ENCODE data around the gene DGKZ. TPM values are rescaled to one million over a fixed set of nuclear protein-coding genes. Genes with fewer than 3 reads are reported as not detected.
A peak's percentile ranks its signal among the peaks of the same experiment; 100 is the strongest.

Gene DGKZ
- total RNA-seq, 2 experiments from 2014 or later, result 159 to 166 TPM

DNA sequence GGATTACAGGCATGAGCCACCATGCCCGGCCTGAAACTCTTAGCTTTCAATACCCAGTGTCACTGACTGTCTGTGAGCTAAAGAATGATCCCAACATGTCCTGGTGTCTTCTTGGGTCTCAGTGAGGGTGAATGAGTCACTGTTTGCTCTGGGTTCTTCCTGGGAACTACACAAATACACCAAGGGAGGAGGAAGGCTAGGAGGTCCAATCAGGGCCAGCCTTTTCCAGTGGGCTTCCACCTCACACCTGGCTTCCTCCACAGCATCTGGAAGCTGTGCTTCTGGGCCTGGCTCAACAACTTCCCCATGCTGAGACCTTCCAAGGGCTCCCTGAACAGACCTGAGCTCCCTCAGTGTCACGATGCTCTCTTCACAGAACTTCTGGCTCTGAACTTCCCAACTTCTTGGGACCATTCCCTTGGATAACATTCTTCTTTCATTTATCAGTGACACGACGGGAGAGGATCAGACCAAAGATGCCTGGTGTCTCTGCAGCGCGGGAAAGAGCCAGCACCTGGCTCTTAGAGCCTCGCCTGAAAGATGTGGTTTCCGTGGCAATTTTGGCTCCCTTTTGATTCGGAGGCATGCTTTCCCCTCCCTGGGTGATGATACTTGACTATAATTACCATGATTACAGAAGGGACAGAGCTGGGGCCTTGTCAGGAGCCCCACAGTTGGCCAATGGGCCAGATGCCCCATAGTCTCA is 66.7 kb downstream of the DGKZ start:
- ChIA-PET CTCF (no interaction called here), POLR2A (interaction anchor here (0.5 to 0.6 kb wide), 2 partner anchors 214 to 325 kb away, joined by 4 to 5 read pairs; no protein-coding TSS in a partner anchor)
- Mint-ChIP-seq H3K9me3 (no peaks in the 10 kb centered on the region), H3K36me3 (ENCODE audit: low read depth) (peaks cover 88% of the 10 kb centered on the region), H3K4me1 (ENCODE audit: low read depth) (peaks cover 23% of the 10 kb centered on the region), H3K4me3 (no peak overlapping the region), H3K27ac (no peak overlapping the region), H3K27me3 (no peaks in the 10 kb centered on the region)
- Histone ChIP-seq H3K27ac (ENCODE audit: low read depth in 1 of 2, low read length in 2 of 2) (no peak overlapping the region), H3K9me3 (ENCODE audit: control insufficient read depth in 1 of 2, insufficient read depth in 1 of 2, low read length in 2 of 2) (no peaks in the 10 kb centered on the region), H3K4me3 (ENCODE audit: low read length) (no peak overlapping the region), H3K4me1 (ENCODE audit: insufficient read depth, low read length) (peaks cover 8% of the 10 kb centered on the region), H3K27me3 (ENCODE audit: control insufficient read depth in 1 of 2, insufficient read depth in 2 of 2, low read length in 2 of 2) (no peaks in the 10 kb centered on the region), H3K36me3 (ENCODE audit: insufficient read depth, low read length) (peaks cover 63% of the 10 kb centered on the region)
- ATAC-seq (ENCODE audit: poor library complexity), result peak; percentile 26
- TF ChIP-seq, protein P1, sequence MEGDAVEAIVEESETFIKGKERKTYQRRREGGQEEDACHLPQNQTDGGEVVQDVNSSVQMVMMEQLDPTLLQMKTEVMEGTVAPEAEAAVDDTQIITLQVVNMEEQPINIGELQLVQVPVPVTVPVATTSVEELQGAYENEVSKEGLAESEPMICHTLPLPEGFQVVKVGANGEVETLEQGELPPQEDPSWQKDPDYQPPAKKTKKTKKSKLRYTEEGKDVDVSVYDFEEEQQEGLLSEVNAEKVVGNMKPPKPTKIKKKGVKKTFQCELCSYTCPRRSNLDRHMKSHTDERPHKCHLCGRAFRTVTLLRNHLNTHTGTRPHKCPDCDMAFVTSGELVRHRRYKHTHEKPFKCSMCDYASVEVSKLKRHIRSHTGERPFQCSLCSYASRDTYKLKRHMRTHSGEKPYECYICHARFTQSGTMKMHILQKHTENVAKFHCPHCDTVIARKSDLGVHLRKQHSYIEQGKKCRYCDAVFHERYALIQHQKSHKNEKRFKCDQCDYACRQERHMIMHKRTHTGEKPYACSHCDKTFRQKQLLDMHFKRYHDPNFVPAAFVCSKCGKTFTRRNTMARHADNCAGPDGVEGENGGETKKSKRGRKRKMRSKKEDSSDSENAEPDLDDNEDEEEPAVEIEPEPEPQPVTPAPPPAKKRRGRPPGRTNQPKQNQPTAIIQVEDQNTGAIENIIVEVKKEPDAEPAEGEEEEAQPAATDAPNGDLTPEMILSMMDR (IDR thresholded peaks at IDR 0.05), result no peak
- no peak for DNase-seq
- intact Hi-C loops (cut with DNase I, micrococcal nuclease), result no loop called here

DNA sequence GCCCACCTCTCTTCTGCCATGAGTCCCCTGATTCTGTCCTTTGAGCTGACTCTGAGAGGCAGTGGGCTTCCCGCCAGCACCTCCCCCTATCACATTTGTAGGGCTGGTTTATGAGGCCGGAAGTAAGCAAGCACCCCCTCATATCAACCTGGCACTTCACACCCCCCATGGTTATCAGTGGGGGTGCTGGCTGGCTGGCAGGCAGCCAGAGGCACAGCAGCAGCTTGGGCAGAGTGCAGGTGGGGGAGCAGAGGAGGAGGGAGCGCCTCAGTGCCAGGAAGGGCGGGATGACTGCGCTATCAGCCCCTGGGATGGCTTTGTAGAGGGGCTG is 67.2 kb downstream of the DGKZ start:
- Mint-ChIP-seq H3K36me3 (ENCODE audit: low read depth) (peaks cover 88% of the 10 kb centered on the region), H3K4me1 (ENCODE audit: low read depth) (peaks cover 23% of the 10 kb centered on the region), H3K27ac (no peak overlapping the region), H3K9me3 (no peaks in the 10 kb centered on the region), H3K27me3 (no peaks in the 10 kb centered on the region), H3K4me3 (no peak overlapping the region)
- POLR2A ChIA-PET, result interaction anchor here (0.5 kb wide), 1 partner anchor 214 kb away, joined by 5 read pairs; no protein-coding TSS in a partner anchor
- Histone ChIP-seq H3K36me3 (ENCODE audit: insufficient read depth, low read length) (peaks cover 64% of the 10 kb centered on the region), H3K27ac (ENCODE audit: low read depth in 1 of 2, low read length in 2 of 2) (no peak overlapping the region), H3K4me3 (ENCODE audit: low read length) (no peak overlapping the region), H3K4me1 (ENCODE audit: insufficient read depth, low read length) (peaks cover 8% of the 10 kb centered on the region), H3K27me3 (ENCODE audit: control insufficient read depth in 1 of 2, insufficient read depth in 2 of 2, low read length in 2 of 2) (no peaks in the 10 kb centered on the region), H3K9me3 (ENCODE audit: control insufficient read depth in 1 of 2, insufficient read depth in 1 of 2, low read length in 2 of 2) (no peaks in the 10 kb centered on the region)
- DNase-seq, result peak in 2 of 14 experiments; percentile 9 to 19
- ATAC-seq (ENCODE audit: poor library complexity), result peak; percentile 37
- CTCF ChIA-PET, result no interaction called here
- intact Hi-C loops (cut with DNase I, micrococcal nuclease), result no loop called here
- TF ChIP-seq, protein P1 (IDR thresholded peaks at IDR 0.05), result no peak

DNA sequence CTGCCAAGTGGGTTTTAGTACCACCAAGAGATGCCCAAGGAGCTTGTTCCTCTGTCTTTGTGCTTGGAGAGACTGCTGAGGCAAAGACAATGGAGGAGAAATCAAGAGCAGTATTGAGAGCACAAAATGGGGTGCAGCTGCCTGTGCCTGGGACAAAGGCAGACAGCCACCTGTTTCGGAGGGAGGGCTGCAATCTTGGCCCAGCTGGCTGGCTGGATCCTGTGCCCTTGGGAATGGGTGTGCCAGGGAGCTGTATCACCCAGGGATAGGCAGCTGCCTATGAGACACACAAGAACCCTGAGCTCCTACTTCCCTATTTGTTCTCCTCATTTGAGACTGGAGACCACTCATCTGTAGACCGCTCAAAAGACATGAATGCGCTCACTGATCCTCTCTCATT is 67.6 kb downstream of the DGKZ start:
- TF ChIP-seq, protein P1 (IDR thresholded peaks at IDR 0.05), result no peak
- Mint-ChIP-seq H3K9me3 (no peaks in the 10 kb centered on the region), H3K4me3 (no peak overlapping the region), H3K27ac (no peak overlapping the region), H3K27me3 (no peaks in the 10 kb centered on the region), H3K36me3 (ENCODE audit: low read depth) (peaks cover 84% of the 10 kb centered on the region), H3K4me1 (ENCODE audit: low read depth) (peaks cover 23% of the 10 kb centered on the region)
- ATAC-seq (ENCODE audit: poor library complexity) (no peak), DNase-seq (peak in 1 of 14 experiments; percentile 0)
- Histone ChIP-seq H3K27ac (ENCODE audit: low read depth in 1 of 2, low read length in 2 of 2) (no peak overlapping the region), H3K36me3 (ENCODE audit: insufficient read depth, low read length) (peaks cover 60% of the 10 kb centered on the region), H3K4me3 (ENCODE audit: low read length) (no peak overlapping the region), H3K27me3 (ENCODE audit: control insufficient read depth in 1 of 2, insufficient read depth in 2 of 2, low read length in 2 of 2) (no peaks in the 10 kb centered on the region), H3K4me1 (ENCODE audit: insufficient read depth, low read length) (peaks cover 8% of the 10 kb centered on the region), H3K9me3 (ENCODE audit: control insufficient read depth in 1 of 2, insufficient read depth in 1 of 2, low read length in 2 of 2) (no peaks in the 10 kb centered on the region)
- intact Hi-C loops (cut with DNase I, micrococcal nuclease), result no loop called here
- CTCF ChIA-PET, result no interaction called here
- POLR2A ChIA-PET, result interaction anchor here (0.5 kb wide), 1 partner anchor 213 kb away, joined by 5 read pairs; no protein-coding TSS in a partner anchor
